Activated T-cell treated with anti-CD3 and anti-CD28 coated beads, Interleukin-2, amount 50 U/mL, for 1 hour (primary cell): Measurements from ENCODE around the gene SVOP.
A peak's percentile ranks its signal among the peaks of the same experiment; 100 is the strongest.
"Not testable (repeated sequence)": the region's sequence is repeated elsewhere in the genome, so short reads cannot be mapped to it uniquely, and the experiment has no call there.

ENCODE experiments used
- DNase-seq: peaks from one replicate; pipeline ENCODE4 v3.0.0-alpha.2; 2020

Gene SVOP, protein sequence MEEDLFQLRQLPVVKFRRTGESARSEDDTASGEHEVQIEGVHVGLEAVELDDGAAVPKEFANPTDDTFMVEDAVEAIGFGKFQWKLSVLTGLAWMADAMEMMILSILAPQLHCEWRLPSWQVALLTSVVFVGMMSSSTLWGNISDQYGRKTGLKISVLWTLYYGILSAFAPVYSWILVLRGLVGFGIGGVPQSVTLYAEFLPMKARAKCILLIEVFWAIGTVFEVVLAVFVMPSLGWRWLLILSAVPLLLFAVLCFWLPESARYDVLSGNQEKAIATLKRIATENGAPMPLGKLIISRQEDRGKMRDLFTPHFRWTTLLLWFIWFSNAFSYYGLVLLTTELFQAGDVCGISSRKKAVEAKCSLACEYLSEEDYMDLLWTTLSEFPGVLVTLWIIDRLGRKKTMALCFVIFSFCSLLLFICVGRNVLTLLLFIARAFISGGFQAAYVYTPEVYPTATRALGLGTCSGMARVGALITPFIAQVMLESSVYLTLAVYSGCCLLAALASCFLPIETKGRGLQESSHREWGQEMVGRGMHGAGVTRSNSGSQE

DNA sequence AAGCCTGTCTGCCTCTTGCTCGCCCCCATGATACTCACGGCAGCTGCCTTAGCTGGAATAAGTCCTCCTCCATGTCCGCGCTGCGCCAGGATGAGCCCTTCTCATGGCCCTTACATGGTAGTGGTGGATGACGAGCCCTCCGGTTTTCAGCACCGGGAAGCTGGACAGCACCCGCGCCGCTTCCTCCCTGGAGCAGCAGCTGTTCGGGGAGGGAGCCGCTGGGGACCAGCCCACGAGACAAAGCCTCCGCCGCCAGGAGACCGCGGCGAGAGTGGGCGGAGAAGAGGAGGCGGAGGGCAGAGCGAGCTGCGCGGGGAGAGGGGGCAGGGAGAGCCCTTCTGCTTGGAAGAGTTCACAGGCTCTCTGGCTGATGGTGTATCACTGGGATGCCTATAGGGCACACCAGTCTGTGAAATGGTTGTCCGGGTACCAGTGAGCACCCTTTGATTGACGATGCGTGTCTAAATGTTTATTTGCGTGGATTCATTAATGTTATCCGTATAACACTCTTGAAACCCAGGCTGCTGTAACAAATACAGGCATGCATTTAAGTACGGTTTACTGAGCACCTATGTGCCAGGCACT, at the start of gene SVOP:
TSS of gene SVOP (minus strand) at position 273 of the 585 bp plus-strand sequence. CDS start at position 73, 200 bp downstream.
- DNase-seq = peak; percentile 24

- no peak for DNase-seq
These were observed 48.7 kb upstream of the SVOP start for GRCh38 chr12:109069307-109070271.

DNA sequence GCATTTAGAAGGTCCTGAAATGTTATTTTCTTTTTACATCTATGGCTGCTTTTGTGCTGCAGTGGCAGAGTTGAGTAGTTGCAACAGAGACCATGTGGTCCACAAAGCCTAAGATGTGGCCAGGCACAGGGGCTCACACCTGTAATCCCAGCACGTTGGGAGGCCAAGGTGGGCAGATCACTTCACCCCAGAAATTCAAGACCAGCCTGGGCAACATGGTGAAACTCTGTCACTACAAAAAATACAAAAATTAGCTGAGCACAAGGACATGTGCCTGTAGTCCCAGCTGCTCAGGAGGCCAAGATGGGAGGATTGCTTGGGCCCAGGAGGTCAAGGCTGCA, 45.0 kb upstream of the SVOP start:
- DNase-seq = no peak

GRCh38 chr12:109065154-109065852, 44.4 kb upstream of the SVOP start:
- DNase-seq = no peak

DNA sequence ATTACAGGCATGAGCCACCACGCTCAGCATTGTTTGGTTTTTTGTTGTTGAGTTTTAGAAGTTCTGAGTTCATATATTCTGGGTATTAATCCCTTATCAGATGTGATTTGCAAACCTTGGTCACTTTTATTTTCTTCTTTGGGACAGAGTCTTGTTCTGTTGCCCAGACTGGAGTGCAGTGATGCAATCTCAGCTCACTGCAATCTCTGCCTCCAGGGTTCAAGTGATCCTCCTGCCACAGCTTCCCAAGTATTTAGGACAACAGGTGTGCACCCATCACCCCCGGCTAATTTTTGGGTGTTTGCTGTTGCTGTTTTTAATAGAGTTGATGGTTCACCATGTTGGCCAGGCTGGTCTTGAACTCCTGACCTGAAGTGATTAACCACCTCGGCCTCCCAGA, 43.3 kb upstream of the SVOP start:
- DNase-seq = no peak

DNA sequence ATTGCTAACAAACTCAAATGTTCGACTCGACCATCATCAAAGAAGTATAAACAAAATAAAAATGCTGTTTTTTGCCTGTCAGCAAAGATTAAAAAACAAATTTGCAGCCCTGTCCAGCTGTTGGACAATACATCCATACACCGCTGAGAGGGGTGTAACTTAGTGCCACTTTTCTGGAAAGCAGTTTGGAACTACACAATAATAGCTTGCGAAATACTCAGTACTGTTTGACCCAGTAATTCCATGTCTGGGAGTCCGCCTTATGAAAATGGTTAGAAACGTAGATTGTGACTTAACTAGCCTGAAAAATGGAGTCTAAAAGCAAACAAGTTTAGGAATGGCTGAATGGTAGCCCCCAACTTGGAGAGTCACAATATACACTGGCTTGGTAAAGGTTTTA, 37.9 kb upstream of the SVOP start:
- DNase-seq = no peak

DNA sequence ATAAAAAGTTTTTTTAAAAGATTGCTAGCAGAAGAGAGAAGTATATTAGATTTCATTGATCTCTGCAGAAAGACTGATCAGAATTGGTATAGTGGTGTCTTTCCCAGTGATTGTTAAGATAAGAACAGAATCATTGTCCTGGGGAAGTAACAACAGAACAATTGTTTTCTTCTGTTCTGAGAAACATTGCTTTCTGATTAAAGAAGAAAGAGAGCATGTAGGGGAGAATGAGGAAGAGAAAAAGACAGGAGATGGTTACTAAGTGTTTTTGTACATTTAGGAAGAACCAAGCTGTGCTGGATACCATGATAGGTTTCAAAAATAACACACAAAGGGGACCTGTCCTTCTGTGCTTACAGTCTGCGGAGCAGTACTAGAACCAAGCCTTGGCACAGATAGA, 36.5 kb upstream of the SVOP start:
- DNase-seq = no peak

DNA sequence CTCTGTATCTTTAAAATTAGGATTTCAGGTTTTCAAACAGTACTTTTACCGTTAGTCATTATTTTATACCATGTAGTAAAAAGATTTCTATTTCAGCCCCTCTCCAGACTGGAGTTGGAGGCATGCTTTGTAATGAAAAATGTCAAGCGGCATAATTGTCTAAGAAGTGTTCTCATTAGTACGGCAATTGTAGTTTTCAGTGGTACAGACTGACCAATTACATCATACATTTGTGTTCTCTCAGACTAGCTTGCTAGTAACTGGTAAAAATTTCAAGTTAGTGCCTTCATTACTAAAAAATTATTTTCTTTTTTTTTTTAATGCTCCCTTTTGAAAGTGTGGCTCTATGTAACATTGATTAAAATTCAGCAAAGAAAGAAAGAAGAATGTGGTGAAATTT, 36.0 kb upstream of the SVOP start:
- DNase-seq = no peak

DNA sequence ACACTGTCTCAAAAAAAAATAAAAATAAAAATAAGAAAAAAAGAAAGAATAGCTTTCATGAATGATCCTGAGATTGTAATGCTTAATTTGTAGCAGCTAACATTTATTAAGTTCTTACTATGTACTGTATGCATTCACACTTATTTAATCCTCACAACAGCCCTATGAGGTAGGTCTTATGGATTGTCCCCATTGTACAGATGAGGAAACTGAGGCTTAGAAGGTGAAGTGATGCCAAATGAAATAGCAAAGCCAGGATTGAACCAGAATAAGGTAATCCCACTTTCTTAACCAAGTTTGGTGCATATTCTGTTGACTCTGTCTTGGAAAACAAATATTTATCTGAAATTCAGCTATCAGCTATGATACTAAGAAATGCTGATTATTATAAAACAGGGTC, 33.7 kb upstream of the SVOP start:
- no peak for DNase-seq

GRCh38 chr12:109054124-109054513, 33.3 kb upstream of the SVOP start:
- not testable (repeated sequence) for DNase-seq

DNA sequence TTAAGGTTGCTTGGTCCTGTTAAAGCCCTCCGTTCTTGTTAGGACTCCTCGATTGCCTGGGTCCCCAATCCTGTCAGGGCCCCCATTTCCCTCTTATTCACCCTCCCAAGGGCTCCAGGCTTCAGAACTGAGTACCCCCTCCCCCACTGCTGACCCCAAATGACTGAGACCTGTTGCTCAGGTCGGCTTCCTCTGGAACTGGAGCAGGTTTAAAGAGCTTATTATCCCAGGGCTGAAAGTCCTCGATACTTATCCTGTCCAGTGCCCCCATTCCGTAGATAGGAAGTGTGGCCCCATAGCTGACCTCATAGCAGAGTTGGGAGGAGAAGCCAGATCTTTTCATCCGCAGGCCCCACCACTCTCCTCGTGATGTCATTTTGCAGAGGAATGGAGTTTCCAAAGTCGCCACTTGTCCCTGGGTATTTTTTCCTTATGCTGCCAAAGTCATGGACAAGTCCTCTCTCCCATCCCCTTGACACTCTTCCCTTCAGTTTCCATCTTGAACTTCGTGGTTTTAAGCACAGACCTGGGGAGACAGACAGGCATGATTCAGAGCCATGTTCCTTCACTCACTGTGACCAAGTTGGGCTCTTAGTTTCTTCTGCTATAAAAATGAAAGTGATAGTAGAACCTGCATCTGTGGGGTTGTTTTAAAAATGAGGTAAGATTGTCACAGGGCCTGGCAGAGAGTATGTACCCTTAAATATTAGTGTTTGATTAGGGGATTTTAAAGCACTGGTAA, 32.7 kb upstream of the SVOP start:
- no peak for DNase-seq

DNA sequence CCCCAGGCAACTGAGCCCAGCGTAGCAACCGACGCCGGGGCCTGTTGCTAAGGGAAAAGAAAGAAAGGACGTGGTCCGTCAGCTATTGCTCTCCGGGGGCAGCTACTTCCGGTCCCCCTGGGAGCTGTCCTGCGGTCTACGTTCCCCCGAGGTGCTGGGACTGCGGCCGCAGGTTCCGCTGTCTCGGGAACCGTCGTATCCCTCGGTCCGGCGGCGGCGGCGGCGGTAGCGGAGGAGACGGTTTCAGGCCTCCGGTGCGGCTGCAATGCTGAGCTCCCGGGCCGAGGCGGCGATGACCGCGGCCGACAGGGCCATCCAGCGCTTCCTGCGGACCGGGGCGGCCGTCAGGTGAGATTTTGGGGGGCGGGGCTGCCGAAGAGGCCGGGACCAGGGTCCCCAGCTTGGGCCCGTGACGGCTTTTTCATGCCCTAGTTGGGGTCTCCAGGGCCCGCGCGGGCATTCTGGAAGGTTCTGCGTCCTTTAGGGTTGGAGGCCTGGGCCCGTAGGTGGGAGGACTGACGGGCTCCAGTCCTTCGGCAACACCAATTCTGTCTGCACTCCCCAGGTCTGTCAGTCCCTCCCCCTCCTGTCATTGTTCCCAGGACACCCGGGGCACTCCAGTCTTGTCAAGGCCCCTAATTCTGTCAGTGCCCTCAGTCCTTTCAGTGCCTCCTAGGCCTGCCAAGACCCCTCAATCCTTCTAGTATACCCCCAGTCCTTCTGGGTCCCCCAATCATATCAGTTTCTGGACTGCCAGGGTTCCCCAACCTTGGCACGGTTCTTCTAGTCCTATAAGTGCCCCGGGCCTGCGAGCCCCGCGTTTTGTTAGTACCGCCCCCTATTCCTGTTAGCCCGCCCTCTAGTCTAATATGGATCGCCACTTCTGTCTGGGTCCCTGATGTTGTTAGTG, 31.8 kb upstream of the SVOP start, which contains the start of gene USP30:
TSS of gene USP30 (plus strand) at position 163 of the 910 bp plus-strand sequence. CDS start at position 266, 103 bp downstream.
- DNase-seq = peak; percentile 88

DNA sequence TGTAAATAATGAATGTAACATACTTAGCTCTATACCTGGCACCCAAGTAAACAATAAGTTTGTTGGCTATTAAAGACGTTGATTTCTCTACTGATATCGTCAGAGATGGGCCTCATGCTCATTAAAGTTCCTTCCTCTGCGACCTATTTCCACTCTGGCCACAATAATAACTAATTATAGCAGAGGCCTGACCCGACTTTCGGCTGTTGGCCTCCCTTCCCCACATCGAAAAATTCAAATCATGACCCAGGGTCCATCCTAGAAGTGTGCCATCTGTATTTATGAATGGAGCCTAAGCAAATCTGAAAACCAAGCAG, 31.2 kb upstream of the SVOP start:
- DNase-seq = no peak

GRCh38 chr12:109049794-109050193, 28.9 kb upstream of the SVOP start:
- not testable (repeated sequence) for DNase-seq

DNA sequence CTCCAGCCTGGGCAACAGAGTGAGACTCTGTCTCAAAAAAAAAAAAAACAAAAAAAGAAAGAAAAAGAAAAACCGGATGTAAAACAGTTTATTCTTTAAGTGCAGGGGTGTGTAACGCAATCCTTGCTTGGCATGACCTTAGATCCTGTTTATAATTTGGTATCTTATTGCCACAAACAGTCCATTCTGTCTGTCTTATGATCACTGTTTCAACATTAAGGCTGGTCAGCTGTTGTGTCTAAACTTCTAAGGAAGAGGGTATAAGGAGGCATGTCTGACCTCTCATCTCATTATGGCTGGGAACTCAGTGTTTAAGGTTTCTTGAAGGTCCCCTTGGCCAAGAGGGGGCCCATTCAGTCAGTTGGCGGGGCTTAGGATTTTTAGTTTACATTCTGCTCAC, 27.8 kb upstream of the SVOP start:
- not testable (repeated sequence) for DNase-seq

DNA sequence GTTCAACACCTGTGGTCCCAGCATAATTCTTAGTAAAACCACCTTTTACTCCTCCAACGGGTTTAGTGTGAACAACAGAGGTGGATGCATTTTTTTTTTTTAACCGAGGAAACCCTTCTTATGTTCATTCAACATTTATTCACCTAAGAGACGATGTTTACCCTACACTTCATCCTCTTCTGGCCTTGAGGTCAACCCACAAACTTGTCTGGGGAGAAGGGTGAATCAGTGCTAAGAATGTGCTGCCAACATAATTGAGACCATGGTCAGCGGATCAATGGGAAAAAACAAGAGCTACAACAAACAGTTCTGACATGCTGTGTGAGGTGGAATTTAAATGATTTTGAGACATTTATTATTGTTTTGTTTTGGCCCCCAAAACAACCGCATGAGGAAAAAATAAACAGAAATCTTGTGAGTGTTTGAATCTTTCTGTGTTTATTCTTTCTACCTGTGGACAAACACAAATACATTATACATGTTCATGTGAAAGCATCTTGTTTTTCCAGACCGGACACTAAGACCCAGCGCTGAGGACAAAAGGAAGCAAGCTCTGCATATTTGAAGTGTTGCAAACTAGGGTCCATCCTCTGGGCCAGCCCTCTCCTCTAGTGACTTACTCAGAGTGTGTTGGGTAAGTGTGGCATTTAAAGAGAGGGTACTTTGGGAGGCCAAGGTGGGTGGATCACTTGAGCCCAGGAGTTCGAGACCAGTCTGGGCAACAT, 26.4 kb upstream of the SVOP start:
- DNase-seq = no peak

- DNase-seq = no peak
These were observed 23.4 kb upstream of the SVOP start for GRCh38 chr12:109044241-109044640.

GRCh38 chr12:109036975-109037374, 16.1 kb upstream of the SVOP start:
- DNase-seq = no peak

DNA sequence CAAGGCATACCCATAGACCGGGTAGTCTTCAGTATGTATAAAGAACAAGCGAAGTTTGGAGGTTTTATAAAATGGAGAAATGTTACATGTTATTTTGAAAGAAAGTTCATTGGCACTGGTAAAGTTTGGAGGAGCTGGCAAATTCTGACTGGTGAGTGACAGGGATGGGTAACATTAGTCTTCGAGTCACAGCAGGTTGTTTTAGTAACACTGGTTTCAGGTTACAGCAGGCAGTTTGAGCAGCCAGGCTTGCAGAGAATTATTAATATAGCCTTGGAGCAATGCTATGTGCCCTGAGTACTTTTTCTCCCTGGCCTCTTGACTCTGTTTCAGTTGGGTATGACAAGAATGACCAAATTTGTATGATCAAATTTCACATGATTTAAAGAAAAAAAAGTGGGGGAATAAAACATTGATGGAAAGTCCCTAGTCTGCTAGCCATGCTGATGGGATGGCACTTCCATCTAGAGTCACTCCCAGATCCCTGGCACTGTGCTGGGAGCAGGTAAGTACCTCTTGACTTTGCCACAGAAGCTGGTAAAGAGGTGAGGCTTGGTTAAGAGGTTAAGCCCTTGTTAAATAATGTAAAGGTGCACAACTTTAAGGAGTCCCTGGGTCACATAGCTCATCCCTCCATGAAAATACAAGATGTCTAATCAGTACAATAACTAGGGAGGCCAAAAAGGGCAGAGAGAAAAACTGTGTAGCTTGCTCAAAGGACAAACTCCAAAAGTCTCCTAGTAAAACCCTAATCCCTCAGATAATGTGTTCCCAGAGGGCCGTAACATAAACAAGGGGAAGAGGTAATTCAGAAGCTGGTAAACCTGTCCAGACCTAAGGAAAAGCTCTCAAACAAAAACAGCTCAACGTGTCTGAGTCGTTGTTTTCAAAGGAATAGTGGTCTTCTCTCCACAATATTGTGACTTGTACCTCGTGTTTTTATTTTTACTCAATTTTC, 12.7 kb upstream of the SVOP start:
- DNase-seq = no peak
